GM23338 (cell line): Measurements from ENCODE around the gene DDX27. TPM values are rescaled to one million over a fixed set of nuclear protein-coding genes. Genes with fewer than 3 reads are reported as not detected.
A peak's percentile ranks its signal among the peaks of the same experiment; 100 is the strongest.

ENCODE experiments used
- ATAC-seq: fragments of 200-7000 bp; cut with Tn5 transposase; 3 replicates; pipeline ENCODE4 v1.9.1; 2020
- DNase-seq: peaks from one replicate; pipeline ENCODE4 v3.0.0-alpha.2; 2015; ENCODE audit warnings: low spot score
- H2AFZ ChIP-seq: fragments of 200-600 bp; sonication (generic); 2 replicates; pipeline ENCODE4 v1.8.0; 2016; ENCODE audit warnings: antibody characterized with exemption, mild to moderate bottlenecking, moderate library complexity
- H3F3A ChIP-seq: fragments of 200-600 bp; sonication (generic); replicated peaks from 2 replicates; pipeline ENCODE4 v1.8.0; 2017; ENCODE audit warnings: antibody characterized with exemption, mixed run types, low read depth
- H3K27ac ChIP-seq: fragments of 200-600 bp; sonication (generic); 2 replicates; pipeline ENCODE4 v1.6.1; 2016; ENCODE audit warnings: low read depth
- H3K27me3 ChIP-seq: fragments of 200-600 bp; sonication (generic); 2 replicates; pipeline ENCODE4 v1.8.0; 2016; ENCODE audit warnings: mild to moderate bottlenecking, mixed run types, moderate library complexity; ENCODE audit not compliant: insufficient read depth
- H3K36me3 ChIP-seq: fragments of 200-600 bp; sonication (generic); 2 replicates; pipeline ENCODE4 v1.8.0; 2016; ENCODE audit warnings: mild to moderate bottlenecking; ENCODE audit not compliant: insufficient read depth
- H3K4me1 ChIP-seq: fragments of 200-600 bp; sonication (generic); 2 replicates; pipeline ENCODE4 v1.8.0; 2016; ENCODE audit warnings: mild to moderate bottlenecking, moderate library complexity; ENCODE audit not compliant: insufficient read depth
- H3K4me2 ChIP-seq: fragments of 200-600 bp; sonication (generic); 2 replicates; pipeline ENCODE4 v1.7.1; 2017; ENCODE audit warnings: mixed run types
- H3K4me3 ChIP-seq: fragments of 200-600 bp; sonication (generic); 2 replicates; pipeline ENCODE4 v1.6.1; 2016; ENCODE audit warnings: mixed run types
- H3K79me2 ChIP-seq: fragments of 200-600 bp; sonication (generic); replicated peaks from 2 replicates; pipeline ENCODE4 v1.8.0; 2017; ENCODE audit warnings: mild to moderate bottlenecking; ENCODE audit not compliant: insufficient read depth
- H3K9me2 ChIP-seq: fragments of 200-600 bp; sonication (generic); 2 replicates; pipeline ENCODE4 v1.8.0; 2017; ENCODE audit not compliant: insufficient read depth
- H4K20me1 ChIP-seq: fragments of 200-600 bp; sonication (generic); replicated peaks from 2 replicates; pipeline ENCODE4 v1.8.0; 2017; ENCODE audit warnings: mild to moderate bottlenecking; ENCODE audit not compliant: insufficient read depth
- H3K27ac Mint-ChIP-seq: 2 replicates; pipeline ENCODE4 v1.8.0; 2020; ENCODE audit warnings: inconsistent platforms, mild to moderate bottlenecking, moderate library complexity, mixed read lengths
- H3K27me3 Mint-ChIP-seq: 3 replicates; pipeline ENCODE4 v1.8.0; 2022; ENCODE audit warnings: low read depth, mild to moderate bottlenecking, moderate library complexity, mixed read lengths, inconsistent platforms; ENCODE audit not compliant: insufficient read depth, poor library complexity
- H3K36me3 Mint-ChIP-seq: 3 replicates; pipeline ENCODE4 v1.8.0; 2021; ENCODE audit warnings: low read depth, mild to moderate bottlenecking, inconsistent platforms, moderate library complexity, mixed read lengths
- H3K4me1 Mint-ChIP-seq: 3 replicates; pipeline ENCODE4 v1.8.0; 2020; ENCODE audit warnings: mild to moderate bottlenecking, inconsistent platforms, mixed read lengths
- H3K4me3 Mint-ChIP-seq: 3 replicates; pipeline ENCODE4 v1.8.0; 2021; ENCODE audit warnings: moderate library complexity, mild to moderate bottlenecking, inconsistent platforms, mixed read lengths
- H3K9me3 Mint-ChIP-seq: 3 replicates; pipeline ENCODE4 v1.8.0; 2020; ENCODE audit warnings: moderate library complexity, mild to moderate bottlenecking, inconsistent platforms, mixed read lengths
- CREB1 ChIP-seq: fragments of 250-450 bp; sonication (Bioruptor Pico); IDR thresholded peaks from 2 replicates; pipeline ENCODE4 v1.5.0; 2020; ENCODE audit warnings: low read depth, mild to moderate bottlenecking, moderate library complexity
- POLR2AphosphoS5 ChIP-seq: IDR thresholded peaks from 2 replicates; pipeline ENCODE4 v1.6.1; 2016; ENCODE audit warnings: antibody characterized with exemption, low read depth
- ZNF114 ChIP-seq: fragments of 250-450 bp; sonication (Bioruptor Pico); IDR thresholded peaks from 2 replicates; pipeline ENCODE4 v1.5.0; 2020; ENCODE audit warnings: mild to moderate bottlenecking, moderate library complexity
- ZNF331 ChIP-seq: fragments of 250-450 bp; sonication (Bioruptor Pico); IDR thresholded peaks from 2 replicates; pipeline ENCODE4 v1.5.0; 2020; ENCODE audit warnings: low read depth, mild to moderate bottlenecking, moderate library complexity
- polyA plus RNA-seq: library from polyadenylated mRNA; unstranded; fragments of >200 nt; fragmentation: Nextera tagmentation; extraction: Ambion mirVana; gene quantifications from 2 replicates; pipeline ENCODE4 v1.2.1, GENCODE V29; 2016
- total RNA-seq: library from RNA; depleted of rRNA; stranded (reverse); fragments of >200 nt; shearing (Covaris generic); gene quantifications from 2 replicates; pipeline ENCODE4 v1.2.3, GENCODE V29; 2014
- TF ChIP-seq, protein P1 (sequence below): fragments of 250-450 bp; sonication (Bioruptor Pico); IDR thresholded peaks from 2 replicates; pipeline ENCODE4 v1.5.0; 2020; ENCODE audit warnings: mild to moderate bottlenecking, moderate library complexity
- TF ChIP-seq, protein P2 (sequence below), 2 experiments: fragments of 200-600 bp in 1 of 2; sonication (generic) in 1 of 2; conservative IDR thresholded peaks; 2 replicates each; pipeline versions ENCODE4 v1.5.1 to v1.6.1; 2016 to 2017; ENCODE audit warnings: antibody characterized with exemption in 2 of 2, low read depth in 2 of 2, mild to moderate bottlenecking in 2 of 2, moderate library complexity in 1 of 2

The DDX27 gene
- total and polyA plus RNA-seq, 2 experiments from 2014 or later = 53.3 to 81.3 TPM

DNA sequence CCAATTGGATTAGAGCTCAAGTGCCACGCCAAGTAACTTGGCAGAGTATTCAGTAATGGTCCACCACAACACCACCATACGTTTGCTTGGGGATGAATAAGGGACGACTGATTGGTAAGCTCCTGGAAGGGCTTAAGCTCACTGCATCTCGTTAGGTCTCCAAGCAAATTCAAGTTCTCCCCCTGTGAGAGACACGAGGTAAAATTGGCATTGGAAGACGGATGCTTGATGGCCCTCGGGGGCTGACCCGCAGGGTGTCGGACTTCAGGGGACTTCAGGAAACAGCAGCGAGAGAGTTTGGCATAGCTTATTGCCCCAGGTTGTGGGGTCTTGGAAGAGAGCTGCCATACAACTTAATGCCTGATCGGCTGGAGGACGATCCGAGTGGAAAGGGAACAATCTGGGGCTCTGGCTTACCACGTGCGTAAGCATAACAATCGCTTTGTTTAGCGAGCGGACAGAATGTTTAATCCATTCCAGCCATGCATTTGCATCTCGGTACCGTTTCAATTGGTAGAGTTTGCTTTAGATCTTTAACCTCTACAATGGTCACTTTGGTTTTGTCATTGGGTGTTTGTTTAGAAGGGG, 63.5 kb downstream of the DDX27 start:
- Histone ChIP-seq H3K36me3 (peaks cover 91% of the 10 kb centered on the region), H3F3A (peaks cover 90% of the 10 kb centered on the region), H3K27me3 (no peaks in the 10 kb centered on the region), H3K27ac (peak overlapping the region; percentile 93), H4K20me1 (peaks cover 81% of the 10 kb centered on the region), H3K79me2 (peaks cover 90% of the 10 kb centered on the region), H3K9me2 (no peaks in the 10 kb centered on the region), H3K4me1 (peaks cover 44% of the 10 kb centered on the region), H3K4me3 (peak overlapping the region; percentile 100), H2AFZ (no peak overlapping the region), H3K4me2 (peak overlapping the region; percentile 85)
- ATAC-seq (no peak), DNase-seq (peak; percentile 42)
- H3K9me3 Mint-ChIP-seq = peaks cover 75% of the 10 kb centered on the region
- peak overlapping the region; percentile 100 for H3K4me3 Mint-ChIP-seq
- H3K4me1 Mint-ChIP-seq = peaks cover 66% of the 10 kb centered on the region
- H3K36me3 Mint-ChIP-seq = peaks cover 95% of the 10 kb centered on the region
- TF ChIP-seq, protein P1, sequence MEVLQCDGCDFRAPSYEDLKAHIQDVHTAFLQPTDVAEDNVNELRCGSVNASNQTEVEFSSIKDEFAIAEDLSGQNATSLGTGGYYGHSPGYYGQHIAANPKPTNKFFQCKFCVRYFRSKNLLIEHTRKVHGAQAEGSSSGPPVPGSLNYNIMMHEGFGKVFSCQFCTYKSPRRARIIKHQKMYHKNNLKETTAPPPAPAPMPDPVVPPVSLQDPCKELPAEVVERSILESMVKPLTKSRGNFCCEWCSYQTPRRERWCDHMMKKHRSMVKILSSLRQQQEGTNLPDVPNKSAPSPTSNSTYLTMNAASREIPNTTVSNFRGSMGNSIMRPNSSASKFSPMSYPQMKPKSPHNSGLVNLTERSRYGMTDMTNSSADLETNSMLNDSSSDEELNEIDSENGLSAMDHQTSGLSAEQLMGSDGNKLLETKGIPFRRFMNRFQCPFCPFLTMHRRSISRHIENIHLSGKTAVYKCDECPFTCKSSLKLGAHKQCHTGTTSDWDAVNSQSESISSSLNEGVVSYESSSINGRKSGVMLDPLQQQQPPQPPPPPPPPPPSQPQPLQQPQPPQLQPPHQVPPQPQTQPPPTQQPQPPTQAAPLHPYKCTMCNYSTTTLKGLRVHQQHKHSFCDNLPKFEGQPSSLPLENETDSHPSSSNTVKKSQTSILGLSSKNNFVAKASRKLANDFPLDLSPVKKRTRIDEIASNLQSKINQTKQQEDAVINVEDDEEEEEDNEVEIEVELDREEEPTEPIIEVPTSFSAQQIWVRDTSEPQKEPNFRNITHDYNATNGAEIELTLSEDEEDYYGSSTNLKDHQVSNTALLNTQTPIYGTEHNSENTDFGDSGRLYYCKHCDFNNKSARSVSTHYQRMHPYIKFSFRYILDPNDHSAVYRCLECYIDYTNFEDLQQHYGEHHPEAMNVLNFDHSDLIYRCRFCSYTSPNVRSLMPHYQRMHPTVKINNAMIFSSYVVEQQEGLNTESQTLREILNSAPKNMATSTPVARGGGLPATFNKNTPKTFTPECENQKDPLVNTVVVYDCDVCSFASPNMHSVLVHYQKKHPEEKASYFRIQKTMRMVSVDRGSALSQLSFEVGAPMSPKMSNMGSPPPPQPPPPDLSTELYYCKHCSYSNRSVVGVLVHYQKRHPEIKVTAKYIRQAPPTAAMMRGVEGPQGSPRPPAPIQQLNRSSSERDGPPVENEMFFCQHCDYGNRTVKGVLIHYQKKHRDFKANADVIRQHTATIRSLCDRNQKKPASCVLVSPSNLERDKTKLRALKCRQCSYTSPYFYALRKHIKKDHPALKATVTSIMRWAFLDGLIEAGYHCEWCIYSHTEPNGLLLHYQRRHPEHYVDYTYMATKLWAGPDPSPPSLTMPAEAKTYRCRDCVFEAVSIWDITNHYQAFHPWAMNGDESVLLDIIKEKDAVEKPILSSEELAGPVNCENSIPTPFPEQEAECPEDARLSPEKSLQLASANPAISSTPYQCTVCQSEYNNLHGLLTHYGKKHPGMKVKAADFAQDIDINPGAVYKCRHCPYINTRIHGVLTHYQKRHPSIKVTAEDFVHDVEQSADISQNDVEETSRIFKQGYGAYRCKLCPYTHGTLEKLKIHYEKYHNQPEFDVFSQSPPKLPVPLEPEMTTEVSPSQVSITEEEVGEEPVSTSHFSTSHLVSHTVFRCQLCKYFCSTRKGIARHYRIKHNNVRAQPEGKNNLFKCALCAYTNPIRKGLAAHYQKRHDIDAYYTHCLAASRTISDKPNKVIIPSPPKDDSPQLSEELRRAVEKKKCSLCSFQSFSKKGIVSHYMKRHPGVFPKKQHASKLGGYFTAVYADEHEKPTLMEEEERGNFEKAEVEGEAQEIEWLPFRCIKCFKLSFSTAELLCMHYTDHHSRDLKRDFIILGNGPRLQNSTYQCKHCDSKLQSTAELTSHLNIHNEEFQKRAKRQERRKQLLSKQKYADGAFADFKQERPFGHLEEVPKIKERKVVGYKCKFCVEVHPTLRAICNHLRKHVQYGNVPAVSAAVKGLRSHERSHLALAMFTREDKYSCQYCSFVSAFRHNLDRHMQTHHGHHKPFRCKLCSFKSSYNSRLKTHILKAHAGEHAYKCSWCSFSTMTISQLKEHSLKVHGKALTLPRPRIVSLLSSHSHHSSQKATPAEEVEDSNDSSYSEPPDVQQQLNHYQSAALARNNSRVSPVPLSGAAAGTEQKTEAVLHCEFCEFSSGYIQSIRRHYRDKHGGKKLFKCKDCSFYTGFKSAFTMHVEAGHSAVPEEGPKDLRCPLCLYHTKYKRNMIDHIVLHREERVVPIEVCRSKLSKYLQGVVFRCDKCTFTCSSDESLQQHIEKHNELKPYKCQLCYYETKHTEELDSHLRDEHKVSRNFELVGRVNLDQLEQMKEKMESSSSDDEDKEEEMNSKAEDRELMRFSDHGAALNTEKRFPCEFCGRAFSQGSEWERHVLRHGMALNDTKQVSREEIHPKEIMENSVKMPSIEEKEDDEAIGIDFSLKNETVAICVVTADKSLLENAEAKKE = no peak
- peak; percentile 18; the same call in 1 of the 2 replicates for TF ChIP-seq POLR2AphosphoS5
- no peak for TF ChIP-seq ZNF114
- TF ChIP-seq ZNF331 (CRISPR knock-in tag) = no peak
- H3K27me3 Mint-ChIP-seq = peaks cover 79% of the 10 kb centered on the region
- H3K27ac Mint-ChIP-seq = peak overlapping the region; percentile 99

DNA sequence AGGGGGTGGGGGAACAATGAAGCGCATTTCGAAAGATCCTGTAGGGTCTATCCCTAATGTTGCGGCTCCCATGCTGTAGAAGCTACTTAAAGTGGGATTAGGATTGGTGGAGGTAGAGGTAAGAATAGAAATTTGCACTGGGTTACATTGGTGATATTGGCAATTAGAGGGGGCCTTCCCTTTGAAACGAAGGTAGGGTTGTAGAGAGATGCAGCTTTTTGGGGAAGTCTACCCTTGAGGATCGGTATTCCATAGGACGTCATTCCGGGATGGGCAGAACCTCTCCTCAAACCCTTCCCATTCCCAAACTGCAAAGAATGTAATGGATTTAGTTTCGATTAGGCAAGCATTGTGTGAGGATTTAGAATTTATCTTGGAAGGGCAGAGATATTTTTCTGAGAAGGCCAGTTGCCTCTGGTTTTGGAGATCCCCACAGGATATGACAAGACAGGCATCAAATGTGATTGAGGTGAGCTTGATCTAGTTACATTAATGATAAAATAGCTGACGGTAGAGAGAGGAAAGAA, 64.0 kb downstream of the DDX27 start:
- peaks cover 75% of the 10 kb centered on the region for H3K9me3 Mint-ChIP-seq
- peak overlapping the region; percentile 100 for H3K4me3 Mint-ChIP-seq
- H3K79me2 ChIP-seq = peaks cover 93% of the 10 kb centered on the region
- H3K36me3 Mint-ChIP-seq = peaks cover 100% of the 10 kb centered on the region
- peaks cover 86% of the 10 kb centered on the region for H4K20me1 ChIP-seq
- H3K4me1 Mint-ChIP-seq = peaks cover 66% of the 10 kb centered on the region
- peaks cover 79% of the 10 kb centered on the region for H3K27me3 Mint-ChIP-seq
- H3K27me3 ChIP-seq = no peaks in the 10 kb centered on the region
- peak overlapping the region; percentile 85 for H3K4me2 ChIP-seq
- H2AFZ ChIP-seq = no peak overlapping the region
- H3K27ac ChIP-seq = peak overlapping the region; percentile 93
- H3K4me3 ChIP-seq = peak overlapping the region; percentile 100
- ATAC-seq (no peak), DNase-seq (no peak)
- TF ChIP-seq CREB1 = no peak
- TF ChIP-seq ZNF331 (CRISPR knock-in tag) = no peak
- peak; percentile 44 for TF ChIP-seq POLR2AphosphoS5
- TF ChIP-seq, protein P2, sequence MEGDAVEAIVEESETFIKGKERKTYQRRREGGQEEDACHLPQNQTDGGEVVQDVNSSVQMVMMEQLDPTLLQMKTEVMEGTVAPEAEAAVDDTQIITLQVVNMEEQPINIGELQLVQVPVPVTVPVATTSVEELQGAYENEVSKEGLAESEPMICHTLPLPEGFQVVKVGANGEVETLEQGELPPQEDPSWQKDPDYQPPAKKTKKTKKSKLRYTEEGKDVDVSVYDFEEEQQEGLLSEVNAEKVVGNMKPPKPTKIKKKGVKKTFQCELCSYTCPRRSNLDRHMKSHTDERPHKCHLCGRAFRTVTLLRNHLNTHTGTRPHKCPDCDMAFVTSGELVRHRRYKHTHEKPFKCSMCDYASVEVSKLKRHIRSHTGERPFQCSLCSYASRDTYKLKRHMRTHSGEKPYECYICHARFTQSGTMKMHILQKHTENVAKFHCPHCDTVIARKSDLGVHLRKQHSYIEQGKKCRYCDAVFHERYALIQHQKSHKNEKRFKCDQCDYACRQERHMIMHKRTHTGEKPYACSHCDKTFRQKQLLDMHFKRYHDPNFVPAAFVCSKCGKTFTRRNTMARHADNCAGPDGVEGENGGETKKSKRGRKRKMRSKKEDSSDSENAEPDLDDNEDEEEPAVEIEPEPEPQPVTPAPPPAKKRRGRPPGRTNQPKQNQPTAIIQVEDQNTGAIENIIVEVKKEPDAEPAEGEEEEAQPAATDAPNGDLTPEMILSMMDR (conservative IDR thresholded peaks at IDR 0.05; ENCODE audit: low read depth in 2 of 2) = no peak
- H3F3A ChIP-seq = peaks cover 95% of the 10 kb centered on the region
- peak overlapping the region; percentile 99 for H3K27ac Mint-ChIP-seq
- peaks cover 97% of the 10 kb centered on the region for H3K36me3 ChIP-seq
- no peaks in the 10 kb centered on the region for H3K9me2 ChIP-seq
- H3K4me1 ChIP-seq = peaks cover 44% of the 10 kb centered on the region
